HEK293 (cell line): ENCODE measurements around the gene CLCN3.

ENCODE experiments used
- FEZF1 ChIP-seq: fragments of 450-650 bp; formaldehyde crosslinking; IDR thresholded peaks from 2 replicates; pipeline ENCODE4 v1.5.1; 2016; ENCODE audit warnings: missing biosample characterization, missing genetic modification characterization
- SP2 ChIP-seq: fragments of 450-650 bp; formaldehyde crosslinking; IDR thresholded peaks from 2 replicates; pipeline ENCODE4 v1.5.1; 2016; ENCODE audit warnings: missing biosample characterization, missing genetic modification characterization
- ZBTB1 ChIP-seq: fragments of 450-650 bp; formaldehyde crosslinking; IDR thresholded peaks from 2 replicates; pipeline ENCODE4 v1.5.1; 2016; ENCODE audit warnings: missing biosample characterization, missing genetic modification characterization
- ZNF155 ChIP-seq: fragments of 450-650 bp; formaldehyde crosslinking; IDR thresholded peaks from 2 replicates; pipeline ENCODE4 v1.5.1; 2016; ENCODE audit warnings: missing biosample characterization, missing genetic modification characterization
- ZNF184 ChIP-seq: fragments of 450-650 bp; IDR thresholded peaks from 2 replicates; pipeline ENCODE4 v1.5.1; 2018; ENCODE audit warnings: missing biosample characterization, mild to moderate bottlenecking, missing genetic modification characterization
- ZNF202 ChIP-seq: fragments of 450-650 bp; formaldehyde crosslinking; IDR thresholded peaks from 2 replicates; pipeline ENCODE4 v1.5.1; 2016; ENCODE audit warnings: missing biosample characterization, missing genetic modification characterization, borderline replicate concordance
- ZNF302 ChIP-seq: fragments of 450-650 bp; formaldehyde crosslinking; IDR thresholded peaks from 2 replicates; pipeline ENCODE4 v1.5.1; 2016; ENCODE audit warnings: missing biosample characterization, missing genetic modification characterization, low read depth
- ZNF341 ChIP-seq: fragments of 450-650 bp; formaldehyde crosslinking; IDR thresholded peaks from 2 replicates; pipeline ENCODE4; 2016; ENCODE audit warnings: low read depth, missing biosample characterization, missing genetic modification characterization
- ZNF423 ChIP-seq: fragments of 450-650 bp; formaldehyde crosslinking; IDR thresholded peaks from 2 replicates; pipeline ENCODE4 v1.5.1; 2016; ENCODE audit warnings: missing biosample characterization, missing genetic modification characterization
- ZNF560 ChIP-seq: fragments of 450-650 bp; formaldehyde crosslinking; IDR thresholded peaks from 2 replicates; pipeline ENCODE4 v1.5.1; 2017; ENCODE audit warnings: missing biosample characterization, missing genetic modification characterization, borderline replicate concordance
- ZNF610 ChIP-seq: fragments of 450-650 bp; formaldehyde crosslinking; IDR thresholded peaks from 2 replicates; pipeline ENCODE4 v1.5.1; 2016; ENCODE audit warnings: missing biosample characterization, missing genetic modification characterization, borderline replicate concordance
- TF ChIP-seq, protein P1 (sequence below): fragments of 450-650 bp; formaldehyde crosslinking; IDR thresholded peaks from 2 replicates; pipeline ENCODE4 v1.5.1; 2016; ENCODE audit warnings: missing biosample characterization, missing genetic modification characterization
- TF ChIP-seq, protein P2 (sequence below): fragments of 450-650 bp; formaldehyde crosslinking; IDR thresholded peaks from 2 replicates; pipeline ENCODE4 v1.5.1; 2017; ENCODE audit warnings: missing biosample characterization, missing genetic modification characterization
- TF ChIP-seq, protein P3 (sequence below): fragments of 450-650 bp; formaldehyde crosslinking; IDR thresholded peaks from 2 replicates; pipeline ENCODE4 v1.5.1; 2016; ENCODE audit warnings: missing biosample characterization, missing genetic modification characterization

DNA sequence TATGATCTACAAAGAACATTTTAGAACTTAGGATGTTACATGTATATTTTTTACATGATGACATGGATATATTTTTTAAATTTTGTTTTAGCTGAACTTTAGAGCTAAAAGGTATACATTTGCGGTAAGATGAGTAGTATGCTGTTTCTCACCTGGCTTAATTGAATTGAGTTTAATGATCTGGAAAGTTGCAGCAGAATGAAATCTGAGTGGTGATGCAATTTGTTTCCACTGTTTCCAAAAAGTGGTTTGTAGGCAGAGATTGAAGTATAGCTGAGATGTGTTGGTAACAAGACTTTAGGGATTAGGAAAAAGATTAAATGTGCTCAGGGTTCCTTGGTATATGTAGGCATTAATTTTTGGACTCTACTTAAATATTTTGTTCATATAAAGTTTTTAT is 69.3 kb downstream of the CLCN3 start:
- TF ChIP-seq ZBTB1 (no peak), ZNF202 (no peak), ZNF184 (tag by site-specific recombination) (no peak), ZNF423 (tag by site-specific recombination) (no peak), SP2 (tag by site-specific recombination) (no peak), ZNF302 (tag by site-specific recombination) (no peak), ZNF341 (no peak), FEZF1 (tag by site-specific recombination) (no peak), ZNF610 (tag by site-specific recombination) (no peak), ZNF155 (tag by site-specific recombination) (no peak), ZNF560 (no peak)
- TF ChIP-seq, protein P1, sequence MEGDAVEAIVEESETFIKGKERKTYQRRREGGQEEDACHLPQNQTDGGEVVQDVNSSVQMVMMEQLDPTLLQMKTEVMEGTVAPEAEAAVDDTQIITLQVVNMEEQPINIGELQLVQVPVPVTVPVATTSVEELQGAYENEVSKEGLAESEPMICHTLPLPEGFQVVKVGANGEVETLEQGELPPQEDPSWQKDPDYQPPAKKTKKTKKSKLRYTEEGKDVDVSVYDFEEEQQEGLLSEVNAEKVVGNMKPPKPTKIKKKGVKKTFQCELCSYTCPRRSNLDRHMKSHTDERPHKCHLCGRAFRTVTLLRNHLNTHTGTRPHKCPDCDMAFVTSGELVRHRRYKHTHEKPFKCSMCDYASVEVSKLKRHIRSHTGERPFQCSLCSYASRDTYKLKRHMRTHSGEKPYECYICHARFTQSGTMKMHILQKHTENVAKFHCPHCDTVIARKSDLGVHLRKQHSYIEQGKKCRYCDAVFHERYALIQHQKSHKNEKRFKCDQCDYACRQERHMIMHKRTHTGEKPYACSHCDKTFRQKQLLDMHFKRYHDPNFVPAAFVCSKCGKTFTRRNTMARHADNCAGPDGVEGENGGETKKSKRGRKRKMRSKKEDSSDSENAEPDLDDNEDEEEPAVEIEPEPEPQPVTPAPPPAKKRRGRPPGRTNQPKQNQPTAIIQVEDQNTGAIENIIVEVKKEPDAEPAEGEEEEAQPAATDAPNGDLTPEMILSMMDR (tag by site-specific recombination) = no peak
- TF ChIP-seq, protein P2, sequence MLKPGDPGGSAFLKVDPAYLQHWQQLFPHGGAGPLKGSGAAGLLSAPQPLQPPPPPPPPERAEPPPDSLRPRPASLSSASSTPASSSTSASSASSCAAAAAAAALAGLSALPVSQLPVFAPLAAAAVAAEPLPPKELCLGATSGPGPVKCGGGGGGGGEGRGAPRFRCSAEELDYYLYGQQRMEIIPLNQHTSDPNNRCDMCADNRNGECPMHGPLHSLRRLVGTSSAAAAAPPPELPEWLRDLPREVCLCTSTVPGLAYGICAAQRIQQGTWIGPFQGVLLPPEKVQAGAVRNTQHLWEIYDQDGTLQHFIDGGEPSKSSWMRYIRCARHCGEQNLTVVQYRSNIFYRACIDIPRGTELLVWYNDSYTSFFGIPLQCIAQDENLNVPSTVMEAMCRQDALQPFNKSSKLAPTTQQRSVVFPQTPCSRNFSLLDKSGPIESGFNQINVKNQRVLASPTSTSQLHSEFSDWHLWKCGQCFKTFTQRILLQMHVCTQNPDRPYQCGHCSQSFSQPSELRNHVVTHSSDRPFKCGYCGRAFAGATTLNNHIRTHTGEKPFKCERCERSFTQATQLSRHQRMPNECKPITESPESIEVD (tag by site-specific recombination) = no peak
- TF ChIP-seq, protein P3, sequence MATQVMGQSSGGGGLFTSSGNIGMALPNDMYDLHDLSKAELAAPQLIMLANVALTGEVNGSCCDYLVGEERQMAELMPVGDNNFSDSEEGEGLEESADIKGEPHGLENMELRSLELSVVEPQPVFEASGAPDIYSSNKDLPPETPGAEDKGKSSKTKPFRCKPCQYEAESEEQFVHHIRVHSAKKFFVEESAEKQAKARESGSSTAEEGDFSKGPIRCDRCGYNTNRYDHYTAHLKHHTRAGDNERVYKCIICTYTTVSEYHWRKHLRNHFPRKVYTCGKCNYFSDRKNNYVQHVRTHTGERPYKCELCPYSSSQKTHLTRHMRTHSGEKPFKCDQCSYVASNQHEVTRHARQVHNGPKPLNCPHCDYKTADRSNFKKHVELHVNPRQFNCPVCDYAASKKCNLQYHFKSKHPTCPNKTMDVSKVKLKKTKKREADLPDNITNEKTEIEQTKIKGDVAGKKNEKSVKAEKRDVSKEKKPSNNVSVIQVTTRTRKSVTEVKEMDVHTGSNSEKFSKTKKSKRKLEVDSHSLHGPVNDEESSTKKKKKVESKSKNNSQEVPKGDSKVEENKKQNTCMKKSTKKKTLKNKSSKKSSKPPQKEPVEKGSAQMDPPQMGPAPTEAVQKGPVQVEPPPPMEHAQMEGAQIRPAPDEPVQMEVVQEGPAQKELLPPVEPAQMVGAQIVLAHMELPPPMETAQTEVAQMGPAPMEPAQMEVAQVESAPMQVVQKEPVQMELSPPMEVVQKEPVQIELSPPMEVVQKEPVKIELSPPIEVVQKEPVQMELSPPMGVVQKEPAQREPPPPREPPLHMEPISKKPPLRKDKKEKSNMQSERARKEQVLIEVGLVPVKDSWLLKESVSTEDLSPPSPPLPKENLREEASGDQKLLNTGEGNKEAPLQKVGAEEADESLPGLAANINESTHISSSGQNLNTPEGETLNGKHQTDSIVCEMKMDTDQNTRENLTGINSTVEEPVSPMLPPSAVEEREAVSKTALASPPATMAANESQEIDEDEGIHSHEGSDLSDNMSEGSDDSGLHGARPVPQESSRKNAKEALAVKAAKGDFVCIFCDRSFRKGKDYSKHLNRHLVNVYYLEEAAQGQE (tag by site-specific recombination) = no peak
